ENCODE measurements around the gene RERE. TPM values are rescaled to one million over a fixed set of nuclear protein-coding genes. Genes with fewer than 3 reads are reported as not detected.

Gene RERE
- total RNA-seq, 1 experiment from 2014 or later = 40.6 TPM

DNA sequence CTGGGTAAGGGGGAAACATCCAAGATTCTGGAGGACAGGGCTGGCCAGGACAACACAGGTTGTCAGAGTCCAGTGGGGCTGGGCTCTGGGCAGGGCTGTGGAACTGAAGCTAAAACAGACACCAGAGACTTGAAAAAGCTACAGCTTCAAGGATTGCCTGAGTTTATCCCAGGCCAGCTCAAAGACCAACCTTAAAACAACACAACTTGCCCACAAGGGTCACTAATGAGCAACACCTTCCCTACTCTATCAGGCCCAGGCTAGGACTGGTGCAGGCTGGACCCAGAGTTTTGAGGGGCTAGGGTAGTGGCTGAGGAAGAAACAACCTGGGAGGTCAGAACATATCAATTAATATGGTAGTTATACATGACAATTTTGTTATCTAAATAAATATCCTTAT, 338.9 kb downstream of the RERE start (continued):
- no peak for TF ChIP-seq CBX3 (IDR thresholded peaks at IDR 0.05; ENCODE audit: low read depth)
- TF ChIP-seq, protein P1, sequence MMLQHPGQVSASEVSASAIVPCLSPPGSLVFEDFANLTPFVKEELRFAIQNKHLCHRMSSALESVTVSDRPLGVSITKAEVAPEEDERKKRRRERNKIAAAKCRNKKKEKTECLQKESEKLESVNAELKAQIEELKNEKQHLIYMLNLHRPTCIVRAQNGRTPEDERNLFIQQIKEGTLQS (IDR thresholded peaks at IDR 0.05) = no peak

DNA sequence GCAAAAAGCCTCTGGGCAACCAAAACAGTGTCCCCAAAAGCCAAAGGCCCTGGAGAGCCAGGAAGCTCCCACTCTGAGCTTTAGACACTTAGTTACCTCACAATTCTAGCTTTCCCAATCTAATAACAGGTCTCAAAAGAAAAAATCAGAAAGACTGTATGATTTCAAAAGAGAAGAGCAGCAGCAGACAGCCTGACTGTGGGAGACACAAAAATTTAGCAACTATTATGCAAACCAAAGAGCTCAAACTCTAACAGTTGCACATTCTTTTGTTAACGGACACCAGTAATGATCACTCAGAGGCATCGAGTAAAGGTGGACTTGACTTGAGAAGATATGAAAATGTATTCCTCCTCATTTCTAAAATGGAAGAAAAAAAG, 339.5 kb downstream of the RERE start:
- no peak overlapping the region for H3K27ac ChIP-seq (ENCODE audit: low read depth, low read length)
- H3K4me1 ChIP-seq (ENCODE audit: control insufficient read depth in 1 of 2, insufficient read depth in 2 of 2, low read length in 2 of 2) = peaks cover 2 to 3% of the 10 kb centered on the region in 2 experiments; a peak in 3 of 4 replicates
- H3K9me2 ChIP-seq (ENCODE audit: insufficient read depth) = no peaks in the 10 kb centered on the region
- ChIA-PET POLR2A (no interaction called here), CTCF (no interaction called here), RAD21 (ENCODE audit: low non-redundant PET in 1 of 2, low total read pairs in 2 of 2, uncharacterized antibody in 2 of 2, unreplicated experiment in 2 of 2) (no interaction called here)
- H3K79me2 ChIP-seq (ENCODE audit: insufficient read depth, low read length) = no peaks in the 10 kb centered on the region
- H3K4me2 ChIP-seq (ENCODE audit: low read length) = no peak overlapping the region
- no peaks in the 10 kb centered on the region for H3K9me3 ChIP-seq (ENCODE audit: control insufficient read depth in 1 of 2, insufficient read depth in 1 of 2, low read depth in 1 of 2, low read length in 2 of 2)
- DNase-seq (ENCODE audit: low read depth, low spot score) = no peak
- intact Hi-C loops (cut with micrococcal nuclease) = no loop called here
- no peaks in the 10 kb centered on the region for H3K27me3 ChIP-seq (ENCODE audit: insufficient read depth, low read length)
- ATAC-seq = no peak
- H3K36me3 ChIP-seq (ENCODE audit: control insufficient read depth in 1 of 2, insufficient read depth in 2 of 2, low read length in 2 of 2) = no peaks in the 10 kb centered on the region
- H4K20me1 ChIP-seq (ENCODE audit: insufficient read depth) = no peaks in the 10 kb centered on the region
- no peak overlapping the region for H3K4me3 ChIP-seq (replicated peaks in 1 of 2; ENCODE audit: low read depth in 1 of 2, low read length in 2 of 2)
- no peak overlapping the region for H2AFZ ChIP-seq (ENCODE audit: low read depth, low read length, poor library complexity, severe bottlenecking)
- BruUV-seq (replicated peaks) = no TSS peak
- no peak overlapping the region for H3K9ac ChIP-seq (ENCODE audit: low read length)
- TF ChIP-seq, protein P1 (IDR thresholded peaks at IDR 0.05) = no peak
- no peak for TF ChIP-seq ELF1 (IDR thresholded peaks at IDR 0.05; ENCODE audit: borderline replicate concordance, low read depth)
- no peak for TF ChIP-seq FOSL1 (IDR thresholded peaks at IDR 0.05; ENCODE audit: low read depth)
- no peak for TF ChIP-seq ZNF274 (IDR thresholded peaks at IDR 0.05; ENCODE audit: low read depth, low read length)
- TF ChIP-seq, protein P2, sequence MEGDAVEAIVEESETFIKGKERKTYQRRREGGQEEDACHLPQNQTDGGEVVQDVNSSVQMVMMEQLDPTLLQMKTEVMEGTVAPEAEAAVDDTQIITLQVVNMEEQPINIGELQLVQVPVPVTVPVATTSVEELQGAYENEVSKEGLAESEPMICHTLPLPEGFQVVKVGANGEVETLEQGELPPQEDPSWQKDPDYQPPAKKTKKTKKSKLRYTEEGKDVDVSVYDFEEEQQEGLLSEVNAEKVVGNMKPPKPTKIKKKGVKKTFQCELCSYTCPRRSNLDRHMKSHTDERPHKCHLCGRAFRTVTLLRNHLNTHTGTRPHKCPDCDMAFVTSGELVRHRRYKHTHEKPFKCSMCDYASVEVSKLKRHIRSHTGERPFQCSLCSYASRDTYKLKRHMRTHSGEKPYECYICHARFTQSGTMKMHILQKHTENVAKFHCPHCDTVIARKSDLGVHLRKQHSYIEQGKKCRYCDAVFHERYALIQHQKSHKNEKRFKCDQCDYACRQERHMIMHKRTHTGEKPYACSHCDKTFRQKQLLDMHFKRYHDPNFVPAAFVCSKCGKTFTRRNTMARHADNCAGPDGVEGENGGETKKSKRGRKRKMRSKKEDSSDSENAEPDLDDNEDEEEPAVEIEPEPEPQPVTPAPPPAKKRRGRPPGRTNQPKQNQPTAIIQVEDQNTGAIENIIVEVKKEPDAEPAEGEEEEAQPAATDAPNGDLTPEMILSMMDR (IDR thresholded peaks at IDR 0.05 in 2 of 3, conservative IDR thresholded peaks at IDR 0.05 in 1 of 3; ENCODE audit: borderline replicate concordance in 1 of 3, insufficient read depth in 1 of 3, low read depth in 2 of 3, low read length in 2 of 3) = no peak
- TF ChIP-seq SIN3A (IDR thresholded peaks at IDR 0.05; ENCODE audit: low read depth) = no peak
- TF ChIP-seq CBX3 (IDR thresholded peaks at IDR 0.05; ENCODE audit: low read depth) = no peak
- no peak for TF ChIP-seq JUND (IDR thresholded peaks at IDR 0.05)
- TF ChIP-seq EZH2 (IDR thresholded peaks at IDR 0.05) = no peak
- TF ChIP-seq SP1 (IDR thresholded peaks at IDR 0.05; ENCODE audit: low read depth) = no peak
- no peak for TF ChIP-seq YY1 (IDR thresholded peaks at IDR 0.05; ENCODE audit: extremely low read depth, insufficient replicate concordance, low read depth, low read length)
- TF ChIP-seq ZFX (IDR thresholded peaks at IDR 0.05) = no peak
- TF ChIP-seq, protein P3, sequence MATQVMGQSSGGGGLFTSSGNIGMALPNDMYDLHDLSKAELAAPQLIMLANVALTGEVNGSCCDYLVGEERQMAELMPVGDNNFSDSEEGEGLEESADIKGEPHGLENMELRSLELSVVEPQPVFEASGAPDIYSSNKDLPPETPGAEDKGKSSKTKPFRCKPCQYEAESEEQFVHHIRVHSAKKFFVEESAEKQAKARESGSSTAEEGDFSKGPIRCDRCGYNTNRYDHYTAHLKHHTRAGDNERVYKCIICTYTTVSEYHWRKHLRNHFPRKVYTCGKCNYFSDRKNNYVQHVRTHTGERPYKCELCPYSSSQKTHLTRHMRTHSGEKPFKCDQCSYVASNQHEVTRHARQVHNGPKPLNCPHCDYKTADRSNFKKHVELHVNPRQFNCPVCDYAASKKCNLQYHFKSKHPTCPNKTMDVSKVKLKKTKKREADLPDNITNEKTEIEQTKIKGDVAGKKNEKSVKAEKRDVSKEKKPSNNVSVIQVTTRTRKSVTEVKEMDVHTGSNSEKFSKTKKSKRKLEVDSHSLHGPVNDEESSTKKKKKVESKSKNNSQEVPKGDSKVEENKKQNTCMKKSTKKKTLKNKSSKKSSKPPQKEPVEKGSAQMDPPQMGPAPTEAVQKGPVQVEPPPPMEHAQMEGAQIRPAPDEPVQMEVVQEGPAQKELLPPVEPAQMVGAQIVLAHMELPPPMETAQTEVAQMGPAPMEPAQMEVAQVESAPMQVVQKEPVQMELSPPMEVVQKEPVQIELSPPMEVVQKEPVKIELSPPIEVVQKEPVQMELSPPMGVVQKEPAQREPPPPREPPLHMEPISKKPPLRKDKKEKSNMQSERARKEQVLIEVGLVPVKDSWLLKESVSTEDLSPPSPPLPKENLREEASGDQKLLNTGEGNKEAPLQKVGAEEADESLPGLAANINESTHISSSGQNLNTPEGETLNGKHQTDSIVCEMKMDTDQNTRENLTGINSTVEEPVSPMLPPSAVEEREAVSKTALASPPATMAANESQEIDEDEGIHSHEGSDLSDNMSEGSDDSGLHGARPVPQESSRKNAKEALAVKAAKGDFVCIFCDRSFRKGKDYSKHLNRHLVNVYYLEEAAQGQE (IDR thresholded peaks at IDR 0.05; ENCODE audit: low read depth) = no peak
- TF ChIP-seq, protein P4, sequence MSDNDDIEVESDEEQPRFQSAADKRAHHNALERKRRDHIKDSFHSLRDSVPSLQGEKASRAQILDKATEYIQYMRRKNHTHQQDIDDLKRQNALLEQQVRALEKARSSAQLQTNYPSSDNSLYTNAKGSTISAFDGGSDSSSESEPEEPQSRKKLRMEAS (IDR thresholded peaks at IDR 0.05) = no peak
- no peak for TF ChIP-seq RAD21 (IDR thresholded peaks at IDR 0.05; ENCODE audit: low read depth)
- TF ChIP-seq SRF (IDR thresholded peaks at IDR 0.05; ENCODE audit: low read depth) = no peak
- TF ChIP-seq TCF7L2 (IDR thresholded peaks at IDR 0.05; ENCODE audit: borderline replicate concordance, extremely low read depth, insufficient read depth, insufficient read length) = no peak
- TF ChIP-seq POLR2AphosphoS5 (IDR thresholded peaks at IDR 0.05; ENCODE audit: low read depth, low read length) = no peak
